B cell (primary cell): ENCODE results near the gene SPATA12. TPM values are rescaled to one million over a fixed set of nuclear protein-coding genes. Genes with fewer than 3 reads are reported as not detected.

ENCODE experiments used
- ATAC-seq: fragments of 200-7000 bp; cut with Tn5 transposase; one replicate; pipeline ENCODE4 v1.10.0; 2021; ENCODE audit warnings: low read depth, mild to moderate bottlenecking, moderate number of reproducible peaks, moderate library complexity
- CTCF ChIA-PET: fragments of 350-600 bp; sonication (Branson Sonifier 250); formaldehyde crosslinking; loops from one replicate; lab custom pipeline; 2021; ENCODE audit warnings: antibody characterized with exemption, inconsistent platforms; lab: Charles Lee
- POLR2A ChIA-PET: fragments of 350-600 bp; sonication (Branson Sonifier 250); formaldehyde crosslinking; loops from one replicate; lab custom pipeline; 2021; ENCODE audit warnings: antibody characterized with exemption; lab: Charles Lee
- DNase-seq: peaks from one replicate; pipeline ENCODE4 v3.0.0; 2013
- H2AFZ ChIP-seq: 2 replicates; pipeline ENCODE4 v1.6.1; 2012; ENCODE audit warnings: mild to moderate bottlenecking, low read depth, low read length; ENCODE audit not compliant: insufficient read depth, poor library complexity, severe bottlenecking
- H3K27ac ChIP-seq, 2 donors: 1 replicate in 1 of 2; 2 replicates in 1 of 2; pipeline ENCODE4 v1.5.1; 2012 to 2013; ENCODE audit warnings: low read length in 2 of 2, mild to moderate bottlenecking in 2 of 2, moderate library complexity in 1 of 2
- H3K27me3 ChIP-seq, 4 experiments: fragments of 200-600 bp in 1 of 4; sonication (generic) in 1 of 4; replicated peaks in 1 of 4; 1 replicate in 2 of 4; 2 replicates in 2 of 4; pipeline versions ENCODE4 v1.6.1 to v1.7.0; 2013 to 2016; ENCODE audit warnings: low read length in 3 of 4, mild to moderate bottlenecking in 2 of 4, mixed read lengths in 1 of 4, moderate library complexity in 1 of 4; ENCODE audit not compliant: insufficient read depth in 4 of 4, control insufficient read depth in 3 of 4; ENCODE audit errors: control extremely low read depth in 1 of 4
- H3K36me3 ChIP-seq, 2 experiments: replicated peaks in 1 of 2; 1 replicate in 1 of 2; 2 replicates in 1 of 2; pipeline versions ENCODE4 v1.6.1 to v1.7.1; 2013; ENCODE audit warnings: low read length in 1 of 2; ENCODE audit not compliant: insufficient read depth in 2 of 2, control insufficient read depth in 1 of 2; ENCODE audit errors: control extremely low read depth in 1 of 2, extremely low read depth in 1 of 2
- H3K4me1 ChIP-seq, 2 donors: fragments of 200-600 bp in 1 of 2; sonication (generic) in 1 of 2; 1 replicate in 1 of 2; 2 replicates in 1 of 2; pipeline versions ENCODE4 v1.5.1 to v1.6.1; 2013 to 2017; ENCODE audit warnings: low read length in 2 of 2; ENCODE audit not compliant: control insufficient read depth in 2 of 2, insufficient read depth in 2 of 2
- H3K4me2 ChIP-seq: replicated peaks from 2 replicates; pipeline ENCODE3; 2012; ENCODE audit warnings: mild to moderate bottlenecking, low read depth, low read length; ENCODE audit not compliant: poor library complexity, severe bottlenecking
- H3K4me3 ChIP-seq, 5 experiments: fragments of 200-600 bp in 1 of 5; sonication (generic) in 1 of 5; 1 replicate in 3 of 5; 2 replicates in 2 of 5; pipeline versions ENCODE4 v1.5.1 to v1.7.0; 2011 to 2016; ENCODE audit warnings: low read length in 4 of 5, mild to moderate bottlenecking in 4 of 5, low read depth in 2 of 5, control low read depth in 1 of 5, moderate library complexity in 1 of 5; ENCODE audit not compliant: insufficient read depth in 1 of 5; ENCODE audit errors: control extremely low read depth in 1 of 5, extremely low read depth in 1 of 5
- H3K79me2 ChIP-seq: fragments of 200-600 bp; sonication (generic); one replicate; pipeline ENCODE4 v1.6.0; 2016; ENCODE audit warnings: low read length; ENCODE audit not compliant: control insufficient read depth, insufficient read depth
- H3K9ac ChIP-seq: fragments of 200-600 bp; sonication (generic); 2 replicates; pipeline ENCODE4 v1.6.1; 2017; ENCODE audit warnings: mild to moderate bottlenecking, low read length, moderate library complexity
- H3K9me3 ChIP-seq, 3 donors: one replicate each; pipeline versions ENCODE4 v1.6.1 to v1.7.1; 2013; ENCODE audit warnings: low read length in 2 of 3; ENCODE audit not compliant: control insufficient read depth in 2 of 3, insufficient read depth in 1 of 3; ENCODE audit errors: control extremely low read depth in 1 of 3
- H4K20me1 ChIP-seq: 2 replicates; pipeline ENCODE4 v1.6.0; 2012; ENCODE audit warnings: mild to moderate bottlenecking, low read length; ENCODE audit not compliant: insufficient read depth, control insufficient read depth, poor library complexity, severe bottlenecking
- H3K27ac Mint-ChIP-seq: one replicate; pipeline ENCODE4 v1.8.0; 2021; ENCODE audit warnings: mixed read lengths
- H3K27me3 Mint-ChIP-seq: one replicate; pipeline ENCODE4 v1.8.0; 2021; ENCODE audit warnings: mixed read lengths
- H3K4me1 Mint-ChIP-seq: one replicate; pipeline ENCODE4 v1.8.0; 2021; ENCODE audit warnings: mixed read lengths
- H3K4me3 Mint-ChIP-seq: one replicate; pipeline ENCODE4 v1.8.0; 2021; ENCODE audit warnings: mixed read lengths
- H3K9me3 Mint-ChIP-seq: one replicate; pipeline ENCODE4 v1.8.0; 2022; ENCODE audit warnings: mixed read lengths; ENCODE audit not compliant: insufficient read depth
- EZH2 ChIP-seq: IDR thresholded peaks from 2 replicates; pipeline ENCODE4 v1.6.1; 2012; ENCODE audit warnings: borderline replicate concordance, low read depth, mild to moderate bottlenecking, moderate library complexity, low read length; ENCODE audit not compliant: insufficient read depth, poor library complexity, severe bottlenecking
- WGBS: methylation state at CpG from one replicate; pipeline ENCODE4 v1.1.5; 2013; ENCODE audit warnings: missing lambda C conversion rate; ENCODE audit not compliant: insufficient coverage; 5-methylcytosine and 5-hydroxymethylcytosine counted together
- intact Hi-C: fragments of 100-400 bp; cut with micrococcal nuclease; formaldehyde crosslinking; loops from one replicate; pipeline ENCODE4 v1.10.0; 2022
- polyA plus RNA-seq: library from polyadenylated mRNA; depleted of rRNA; stranded (reverse); fragments of >200 nt; gene quantifications from 2 replicates; pipeline ENCODE4 v1.2.3, GENCODE V29; 2012
- total RNA-seq, 2 donors: library from RNA; stranded (reverse); fragments of 120-200 nt in 1 of 2; gene quantifications; 1 replicate in 1 of 2; 2 replicates in 1 of 2; pipeline versions ENCODE4 v1.2.3 to v1.2.4, GENCODE V29; 2013 to 2022
- TF ChIP-seq, protein P1 (sequence below): fragments of 200-600 bp; IDR thresholded peaks from one replicate; pipeline ENCODE4 v1.8.0; 2022; ENCODE audit warnings: antibody characterized with exemption, mild to moderate bottlenecking

SPATA12 gene
- total and polyA plus RNA-seq, 2 donors (not counting 1 experiment from before 2014, with no cell fraction given) = not detected

GRCh38 chr3:57036952-57037351 lies 23.5 kb upstream of the SPATA12 start:
- H3K79me2 ChIP-seq = no peaks in the 10 kb centered on the region
- no peak overlapping the region for H3K4me3 ChIP-seq
- H3K9me3 ChIP-seq = no peaks in the 10 kb centered on the region
- peaks cover 2% of the 10 kb centered on the region for H3K4me1 Mint-ChIP-seq
- peaks cover 0 to 8% (median 2%) of the 10 kb centered on the region in 4 experiments for H3K27me3 ChIP-seq
- no peak for ATAC-seq
- WGBS = 88% methylated on average over 4 of the region's 5 CpGs
- H3K36me3 ChIP-seq = no peaks in the 10 kb centered on the region
- no peak overlapping the region for H3K4me2 ChIP-seq
- intact Hi-C loops = no loop called here
- no peak overlapping the region for H2AFZ ChIP-seq
- H3K27ac Mint-ChIP-seq = no peak overlapping the region
- H3K9me3 Mint-ChIP-seq = no peaks in the 10 kb centered on the region
- no peaks in the 10 kb centered on the region for H3K4me1 ChIP-seq
- H4K20me1 ChIP-seq = no peaks in the 10 kb centered on the region
- peaks cover 35% of the 10 kb centered on the region for H3K27me3 Mint-ChIP-seq
- CTCF ChIA-PET = no interaction called here
- POLR2A ChIA-PET = no interaction called here
- no peak overlapping the region for H3K4me3 Mint-ChIP-seq
- DNase-seq = no peak
- H3K9ac ChIP-seq = no peak overlapping the region
- H3K27ac ChIP-seq = no peak overlapping the region
- TF ChIP-seq, protein P1, sequence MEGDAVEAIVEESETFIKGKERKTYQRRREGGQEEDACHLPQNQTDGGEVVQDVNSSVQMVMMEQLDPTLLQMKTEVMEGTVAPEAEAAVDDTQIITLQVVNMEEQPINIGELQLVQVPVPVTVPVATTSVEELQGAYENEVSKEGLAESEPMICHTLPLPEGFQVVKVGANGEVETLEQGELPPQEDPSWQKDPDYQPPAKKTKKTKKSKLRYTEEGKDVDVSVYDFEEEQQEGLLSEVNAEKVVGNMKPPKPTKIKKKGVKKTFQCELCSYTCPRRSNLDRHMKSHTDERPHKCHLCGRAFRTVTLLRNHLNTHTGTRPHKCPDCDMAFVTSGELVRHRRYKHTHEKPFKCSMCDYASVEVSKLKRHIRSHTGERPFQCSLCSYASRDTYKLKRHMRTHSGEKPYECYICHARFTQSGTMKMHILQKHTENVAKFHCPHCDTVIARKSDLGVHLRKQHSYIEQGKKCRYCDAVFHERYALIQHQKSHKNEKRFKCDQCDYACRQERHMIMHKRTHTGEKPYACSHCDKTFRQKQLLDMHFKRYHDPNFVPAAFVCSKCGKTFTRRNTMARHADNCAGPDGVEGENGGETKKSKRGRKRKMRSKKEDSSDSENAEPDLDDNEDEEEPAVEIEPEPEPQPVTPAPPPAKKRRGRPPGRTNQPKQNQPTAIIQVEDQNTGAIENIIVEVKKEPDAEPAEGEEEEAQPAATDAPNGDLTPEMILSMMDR = no peak
- TF ChIP-seq EZH2 = no peak

DNA sequence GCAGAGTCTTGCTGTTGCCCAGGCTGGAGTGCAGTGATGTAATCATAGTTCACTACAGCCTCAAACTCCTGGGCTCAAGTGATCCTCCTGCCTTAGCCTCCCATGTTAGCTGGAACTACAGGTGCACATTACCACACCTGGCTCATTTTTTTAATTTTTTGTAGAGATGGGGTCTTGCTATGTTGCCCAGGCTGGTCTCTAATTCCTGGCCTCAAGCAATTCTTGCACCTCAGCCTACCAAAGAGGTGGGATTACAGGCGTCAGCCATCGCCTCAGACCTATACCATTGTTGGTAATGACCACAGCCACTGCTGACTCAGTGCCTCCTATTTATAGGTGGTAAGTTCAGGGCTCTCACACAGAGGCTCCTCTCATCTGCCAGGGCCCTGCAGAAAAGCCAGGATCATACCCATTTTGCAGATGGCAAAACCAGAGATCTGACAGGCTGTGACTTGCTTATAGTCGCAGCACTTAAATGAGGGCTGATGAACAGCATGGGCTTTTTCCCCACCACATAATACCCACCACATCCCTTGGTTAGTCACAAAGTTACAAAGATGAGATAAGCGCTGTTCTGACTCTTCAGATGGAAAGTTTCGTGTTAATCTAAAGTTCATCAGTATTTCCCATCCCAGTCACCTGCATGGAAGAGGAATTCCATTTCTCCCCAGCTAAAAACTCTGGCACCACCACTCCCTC lies 21.8 kb upstream of the SPATA12 start:
- no peaks in the 10 kb centered on the region for H4K20me1 ChIP-seq
- H3K36me3 ChIP-seq = no peaks in the 10 kb centered on the region
- no peaks in the 10 kb centered on the region for H3K9me3 ChIP-seq
- no peak overlapping the region for H3K27ac ChIP-seq
- no peaks in the 10 kb centered on the region for H3K4me1 ChIP-seq
- no peak overlapping the region for H3K4me2 ChIP-seq
- DNase-seq = no peak
- H3K27ac Mint-ChIP-seq = no peak overlapping the region
- no peaks in the 10 kb centered on the region for H3K4me1 Mint-ChIP-seq
- peaks cover 43% of the 10 kb centered on the region for H3K27me3 Mint-ChIP-seq
- no peak for TF ChIP-seq EZH2
- TF ChIP-seq, protein P1 = no peak
- ChIA-PET POLR2A (no interaction called here), CTCF (interaction anchor here (0.9 kb wide), 1 partner anchor 109 kb away, joined by 3 read pairs; no protein-coding TSS in a partner anchor)
- H3K4me3 ChIP-seq = no peak overlapping the region
- no peak overlapping the region for H3K4me3 Mint-ChIP-seq
- H3K27me3 ChIP-seq = peaks cover 0 to 8% (median 2%) of the 10 kb centered on the region in 4 experiments
- no peak overlapping the region for H3K9ac ChIP-seq
- H2AFZ ChIP-seq = no peak overlapping the region
- intact Hi-C loops = no loop called here
- WGBS = 100% methylated on average over 1 of the region's 5 CpGs
- H3K9me3 Mint-ChIP-seq = no peaks in the 10 kb centered on the region
- no peaks in the 10 kb centered on the region for H3K79me2 ChIP-seq
- ATAC-seq = no peak
